HG03460 (cell line): ENCODE results near the gene DLG3.

Source experiments
- ATAC-seq: cut with Tn5 transposase; IDR thresholded peaks from one replicate; pipeline ENCODE4 v1.9.1; 2021; ENCODE audit not compliant: unreplicated experiment

Gene DLG3

GRCh38 chrX:70476166-70476933 is 31.7 kb downstream of the DLG3 start:
- no peak for ATAC-seq

GRCh38 chrX:70476934-70477733 is 32.5 kb downstream of the DLG3 start:
- ATAC-seq, result no peak

- no peak for ATAC-seq
Measured at GRCh38 chrX:70477734-70478075, 33.1 kb downstream of the DLG3 start.

- no peak for ATAC-seq
Measured at GRCh38 chrX:70478526-70479245, 34.1 kb downstream of the DLG3 start.

- no peak for ATAC-seq
Measured at GRCh38 chrX:70479247-70479921, 34.7 kb downstream of the DLG3 start.

- no peak for ATAC-seq
Measured at GRCh38 chrX:70479922-70480659, 35.5 kb downstream of the DLG3 start.

GRCh38 chrX:70480660-70481018 is 36.0 kb downstream of the DLG3 start:
- ATAC-seq, result no peak

- ATAC-seq, result no peak
Measured at GRCh38 chrX:70481471-70482270, 37.0 kb downstream of the DLG3 start.

- no peak for ATAC-seq
Measured at GRCh38 chrX:70482300-70482699, 37.7 kb downstream of the DLG3 start.

- ATAC-seq, result no peak
Measured at GRCh38 chrX:70485466-70485865, 40.8 kb downstream of the DLG3 start.

- ATAC-seq, result no peak
Measured at GRCh38 chrX:70488856-70489255, 44.2 kb downstream of the DLG3 start.

- no peak for ATAC-seq
Measured at GRCh38 chrX:70494441-70494840, 49.8 kb downstream of the DLG3 start.

- no peak for ATAC-seq
Measured at GRCh38 chrX:70496491-70496890, 51.9 kb downstream of the DLG3 start.

GRCh38 chrX:70497026-70497425 is 52.4 kb downstream of the DLG3 start:
- ATAC-seq, result no peak

- no peak for ATAC-seq
Measured at GRCh38 chrX:70498129-70498528, 53.5 kb downstream of the DLG3 start.

GRCh38 chrX:70500826-70501225 is 56.2 kb downstream of the DLG3 start:
- ATAC-seq, result no peak

GRCh38 chrX:70504772-70505450 is 60.3 kb downstream of the DLG3 start:
- ATAC-seq, result no peak

- no peak for ATAC-seq
Measured at GRCh38 chrX:70505451-70505841, 60.8 kb downstream of the DLG3 start.

- no peak for ATAC-seq
Measured at GRCh38 chrX:70508296-70508911, 63.8 kb downstream of the DLG3 start.
